ENCODE data around the gene SPTBN4. TPM values are rescaled to one million over a fixed set of nuclear protein-coding genes. Genes with fewer than 3 reads are reported as not detected.

The SPTBN4 gene
- total and polyA plus RNA-seq, 4 donors: 0.58 to 0.80 (median 0.72) TPM

DNA sequence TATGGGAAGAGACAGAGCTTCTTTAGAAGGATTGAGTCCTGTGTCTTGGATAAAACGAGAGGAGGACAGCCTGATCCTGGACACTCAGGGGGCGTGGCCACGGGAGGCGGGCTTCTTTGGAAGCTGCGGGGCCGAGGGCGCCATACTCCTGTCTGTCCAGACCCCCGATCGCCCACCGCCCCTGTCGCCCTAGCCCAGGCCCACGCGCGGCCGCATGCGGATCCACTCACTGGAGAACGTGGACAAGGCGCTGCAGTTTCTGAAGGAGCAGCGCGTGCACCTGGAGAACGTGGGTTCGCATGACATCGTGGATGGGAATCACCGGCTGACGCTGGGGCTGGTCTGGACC, 23.1 kb downstream of the SPTBN4 start:
- Histone ChIP-seq H3K27ac (ENCODE audit: low read depth in 1 of 2, low read length in 1 of 2) (no peak overlapping the region), H3K9me3 (ENCODE audit: control insufficient read depth in 4 of 4, insufficient read depth in 3 of 4, low read length in 3 of 4) (peaks cover 0 to 5% (median 0%) of the 10 kb centered on the region in 4 donors), H3K36me3 (ENCODE audit: control insufficient read depth in 4 of 4, insufficient read depth in 4 of 4, low read length in 4 of 4) (no peaks in the 10 kb centered on the region), H3K4me3 (no peak overlapping the region), H3K9ac (ENCODE audit: insufficient read depth in 1 of 2, low read length in 2 of 2) (no peak overlapping the region), H3K4me1 (ENCODE audit: control insufficient read depth in 5 of 5, insufficient read depth in 5 of 5, low read length in 5 of 5) (no peaks in the 10 kb centered on the region), H3K27me3 (ENCODE audit: control insufficient read depth in 3 of 3, insufficient read depth in 3 of 3, low read length in 2 of 3) (peaks cover 0 to 7% (median 5%) of the 10 kb centered on the region in 3 donors)
- 56 to 63% methylated on average over 25 of the region's 25 CpGs for WGBS, 2 donors
- ATAC-seq (ENCODE audit: insufficient read depth, low FRiP score) (no peak), DNase-seq (no peak)
- TF ChIP-seq, protein P1, sequence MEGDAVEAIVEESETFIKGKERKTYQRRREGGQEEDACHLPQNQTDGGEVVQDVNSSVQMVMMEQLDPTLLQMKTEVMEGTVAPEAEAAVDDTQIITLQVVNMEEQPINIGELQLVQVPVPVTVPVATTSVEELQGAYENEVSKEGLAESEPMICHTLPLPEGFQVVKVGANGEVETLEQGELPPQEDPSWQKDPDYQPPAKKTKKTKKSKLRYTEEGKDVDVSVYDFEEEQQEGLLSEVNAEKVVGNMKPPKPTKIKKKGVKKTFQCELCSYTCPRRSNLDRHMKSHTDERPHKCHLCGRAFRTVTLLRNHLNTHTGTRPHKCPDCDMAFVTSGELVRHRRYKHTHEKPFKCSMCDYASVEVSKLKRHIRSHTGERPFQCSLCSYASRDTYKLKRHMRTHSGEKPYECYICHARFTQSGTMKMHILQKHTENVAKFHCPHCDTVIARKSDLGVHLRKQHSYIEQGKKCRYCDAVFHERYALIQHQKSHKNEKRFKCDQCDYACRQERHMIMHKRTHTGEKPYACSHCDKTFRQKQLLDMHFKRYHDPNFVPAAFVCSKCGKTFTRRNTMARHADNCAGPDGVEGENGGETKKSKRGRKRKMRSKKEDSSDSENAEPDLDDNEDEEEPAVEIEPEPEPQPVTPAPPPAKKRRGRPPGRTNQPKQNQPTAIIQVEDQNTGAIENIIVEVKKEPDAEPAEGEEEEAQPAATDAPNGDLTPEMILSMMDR (IDR thresholded peaks at IDR 0.05; ENCODE audit: control extremely low read depth, extremely low read depth): no peak

DNA sequence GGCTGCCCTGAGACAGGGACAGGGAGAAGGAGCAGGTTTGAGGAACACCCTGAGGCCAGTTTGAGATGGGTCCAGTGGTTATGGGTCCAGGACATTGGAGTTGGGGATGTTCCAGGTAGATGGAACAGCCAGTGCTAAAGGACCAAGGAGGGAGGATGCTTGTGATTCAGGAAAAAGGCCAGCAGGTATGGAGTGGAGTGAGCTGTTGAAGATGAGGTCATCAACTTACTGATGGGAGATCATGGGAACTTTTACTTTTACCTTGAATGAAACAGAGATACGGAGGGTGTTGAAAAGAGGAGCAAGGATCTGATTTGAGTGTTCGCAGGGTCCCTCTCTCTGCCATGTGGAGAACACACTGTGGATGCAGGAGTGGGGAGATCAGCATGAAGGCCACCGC, 25.5 kb downstream of the SPTBN4 start:
- ATAC-seq (ENCODE audit: insufficient read depth, low FRiP score): no peak
- TF ChIP-seq, protein P1 (IDR thresholded peaks at IDR 0.05; ENCODE audit: control extremely low read depth, extremely low read depth): no peak
- no peak overlapping the region for H3K9ac ChIP-seq (ENCODE audit: insufficient read depth in 1 of 2, low read length in 2 of 2)
- no peaks in the 10 kb centered on the region for H3K4me1 ChIP-seq (ENCODE audit: control insufficient read depth in 5 of 5, insufficient read depth in 5 of 5, low read length in 5 of 5)
- WGBS, 2 donors: 92 to 97% methylated on average over 3 of the region's 3 CpGs
- H3K36me3 ChIP-seq (ENCODE audit: control insufficient read depth in 4 of 4, insufficient read depth in 4 of 4, low read length in 4 of 4): no peaks in the 10 kb centered on the region
- H3K9me3 ChIP-seq (ENCODE audit: control insufficient read depth in 4 of 4, insufficient read depth in 3 of 4, low read length in 3 of 4): peaks cover 0 to 5% (median 0%) of the 10 kb centered on the region in 4 donors
- no peak overlapping the region for H3K27ac ChIP-seq (ENCODE audit: low read depth in 1 of 2, low read length in 1 of 2)
- no peak overlapping the region for H3K4me3 ChIP-seq
- no peak for DNase-seq
- H3K27me3 ChIP-seq (ENCODE audit: control insufficient read depth in 3 of 3, insufficient read depth in 3 of 3, low read length in 2 of 3): peaks cover 0 to 7% (median 5%) of the 10 kb centered on the region in 3 donors

DNA sequence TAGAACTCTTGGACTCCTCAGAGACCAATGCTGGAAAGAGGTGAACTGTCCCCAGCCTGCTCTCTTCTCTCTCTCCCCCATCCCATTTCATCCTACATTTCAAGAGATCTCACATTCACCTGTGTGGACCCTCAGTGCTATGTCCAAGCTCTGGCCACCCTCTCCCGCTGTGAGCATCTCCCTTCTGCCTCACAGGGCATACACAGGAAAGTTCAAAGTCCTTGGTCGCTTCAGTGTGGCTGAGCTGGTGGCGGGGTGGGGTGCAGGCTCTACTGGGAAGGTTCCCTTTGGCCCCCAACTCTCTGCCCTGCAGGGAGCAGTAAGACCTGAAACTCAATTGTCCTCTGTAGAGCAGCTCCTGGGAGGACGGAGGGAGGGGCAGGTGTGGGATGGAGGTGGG, 27.0 kb downstream of the SPTBN4 start:
- DNase-seq (no peak), ATAC-seq (ENCODE audit: insufficient read depth, low FRiP score) (no peak)
- TF ChIP-seq, protein P1 (IDR thresholded peaks at IDR 0.05; ENCODE audit: control extremely low read depth, extremely low read depth): no peak
- H3K27ac ChIP-seq (ENCODE audit: low read depth in 1 of 2, low read length in 1 of 2): no peak overlapping the region
- 45 to 50% methylated on average over 4 of the region's 4 CpGs for WGBS, 2 donors
- no peaks in the 10 kb centered on the region for H3K4me1 ChIP-seq (ENCODE audit: control insufficient read depth in 5 of 5, insufficient read depth in 5 of 5, low read length in 5 of 5)
- no peaks in the 10 kb centered on the region for H3K36me3 ChIP-seq (ENCODE audit: control insufficient read depth in 4 of 4, insufficient read depth in 4 of 4, low read length in 4 of 4)
- H3K9ac ChIP-seq (ENCODE audit: insufficient read depth in 1 of 2, low read length in 2 of 2): no peak overlapping the region
- H3K27me3 ChIP-seq (ENCODE audit: control insufficient read depth in 3 of 3, insufficient read depth in 3 of 3, low read length in 2 of 3): peaks cover 0 to 4% (median 0%) of the 10 kb centered on the region in 3 donors
- peaks cover 0 to 5% (median 0%) of the 10 kb centered on the region in 4 donors for H3K9me3 ChIP-seq (ENCODE audit: control insufficient read depth in 4 of 4, insufficient read depth in 3 of 4, low read length in 3 of 4)
- no peak overlapping the region for H3K4me3 ChIP-seq

DNA sequence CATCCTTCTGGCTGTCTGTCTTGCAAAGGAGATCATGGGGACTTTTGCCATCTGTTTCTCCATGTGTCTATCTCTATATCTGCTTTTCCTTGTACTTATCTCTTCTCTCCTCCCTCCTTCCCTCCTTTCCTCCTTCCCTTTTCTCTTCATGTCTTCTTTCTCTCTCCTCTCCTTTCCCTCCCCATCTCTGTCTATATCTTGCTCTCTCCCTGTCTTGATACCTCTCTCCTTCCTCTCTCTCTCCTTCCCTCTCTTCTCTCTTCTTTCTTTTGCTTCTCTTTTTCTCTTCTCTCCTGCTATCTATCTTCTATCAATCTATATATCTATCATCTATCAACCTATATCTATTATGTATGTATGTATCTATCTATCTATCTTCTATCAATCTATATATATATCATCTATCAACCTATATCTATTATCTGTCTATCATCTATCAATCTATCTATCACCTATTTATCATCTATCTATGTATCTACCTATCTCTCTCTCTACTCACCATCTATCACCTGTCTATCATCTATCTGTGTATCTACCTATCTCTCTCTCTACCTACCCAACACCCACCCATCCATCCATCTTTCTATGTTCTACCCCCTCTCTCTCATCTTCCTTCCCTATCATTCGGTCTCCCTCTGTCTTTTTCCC, 27.5 kb downstream of the SPTBN4 start:
- DNase-seq (no peak), ATAC-seq (ENCODE audit: insufficient read depth, low FRiP score) (no peak)
- no peak overlapping the region for H3K4me3 ChIP-seq
- TF ChIP-seq, protein P1 (IDR thresholded peaks at IDR 0.05; ENCODE audit: control extremely low read depth, extremely low read depth): no peak
- H3K27me3 ChIP-seq (ENCODE audit: control insufficient read depth in 3 of 3, insufficient read depth in 3 of 3, low read length in 2 of 3): peaks cover 0 to 4% (median 0%) of the 10 kb centered on the region in 3 donors
- no peaks in the 10 kb centered on the region for H3K36me3 ChIP-seq (ENCODE audit: control insufficient read depth in 4 of 4, insufficient read depth in 4 of 4, low read length in 4 of 4)
- WGBS, 2 donors: 60 to 81% methylated on average over 1 of the region's 1 CpG
- H3K9me3 ChIP-seq (ENCODE audit: control insufficient read depth in 4 of 4, insufficient read depth in 3 of 4, low read length in 3 of 4): peaks cover 0 to 5% (median 0%) of the 10 kb centered on the region in 4 donors
- H3K9ac ChIP-seq (ENCODE audit: insufficient read depth in 1 of 2, low read length in 2 of 2): no peak overlapping the region
- no peaks in the 10 kb centered on the region for H3K4me1 ChIP-seq (ENCODE audit: control insufficient read depth in 5 of 5, insufficient read depth in 5 of 5, low read length in 5 of 5)
- H3K27ac ChIP-seq (ENCODE audit: low read depth in 1 of 2, low read length in 1 of 2): no peak overlapping the region
